ENCODE measurements around the gene MRPL32. TPM values are rescaled to one million over a fixed set of nuclear protein-coding genes. Genes with fewer than 3 reads are reported as not detected.

Gene MRPL32
- total and polyA plus RNA-seq, 8 donors = 15.9 to 158 (median 65.3) TPM

DNA sequence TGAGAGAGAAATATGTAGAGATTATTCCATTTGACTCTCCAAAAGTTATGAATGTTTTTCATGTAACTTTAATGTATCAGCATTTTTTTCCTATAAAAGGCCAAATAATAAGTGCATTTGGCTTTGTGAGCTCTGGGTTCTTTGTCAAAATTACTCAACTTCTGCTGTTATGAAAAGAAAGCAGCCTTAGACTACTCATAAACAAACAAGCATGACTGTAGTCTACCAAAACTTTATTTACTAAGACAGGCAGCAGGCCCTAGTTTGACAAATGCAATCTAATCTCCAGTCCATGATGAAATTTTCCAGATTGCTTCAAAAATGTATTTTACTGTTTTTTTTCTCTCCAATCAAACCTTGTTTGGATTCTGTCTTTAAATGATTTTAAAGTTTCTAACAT lies 46.3 kb downstream of the MRPL32 start:
- intact Hi-C loops (cut with DNase I; ENCODE audit: low total_unique reads) = no loop called here

DNA sequence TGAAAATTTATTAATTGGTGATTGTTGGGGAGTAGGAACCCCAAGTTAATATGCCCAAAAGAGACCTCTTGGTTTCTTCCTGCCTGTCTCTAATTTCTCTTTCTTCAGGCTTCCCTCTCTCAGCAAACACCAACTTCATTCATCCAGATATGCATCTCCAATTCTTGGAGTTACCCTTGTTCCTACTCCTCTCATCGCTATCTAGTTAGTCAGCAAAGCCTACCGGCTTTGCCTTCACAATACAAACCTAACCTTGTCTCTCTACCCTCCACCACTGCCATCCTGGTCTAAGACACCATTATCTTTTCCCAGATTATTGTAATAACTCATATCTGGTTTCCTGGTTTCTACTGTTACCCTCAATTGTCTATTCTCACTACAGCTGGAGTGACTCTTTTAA lies 47.9 kb downstream of the MRPL32 start:
- Histone ChIP-seq H3K36me3 (no peaks in the 10 kb centered on the region), H3K9me3 (peaks cover 0 to 14% (median 6%) of the 10 kb centered on the region in 4 donors), H3K4me3 (no peak overlapping the region), H3K4me1 (no peaks in the 10 kb centered on the region), H3K27me3 (no peaks in the 10 kb centered on the region), H3K27ac (no peak overlapping the region)
- intact Hi-C loops (cut with DNase I; ENCODE audit: low total_unique reads) = no loop called here
- TF ChIP-seq EP300 (IDR thresholded peaks at IDR 0.05) (no peak), POLR2A (IDR thresholded peaks at IDR 0.05) (no peak), POLR2AphosphoS5 (IDR thresholded peaks at IDR 0.05) (no peak)
- TF ChIP-seq, protein P1, sequence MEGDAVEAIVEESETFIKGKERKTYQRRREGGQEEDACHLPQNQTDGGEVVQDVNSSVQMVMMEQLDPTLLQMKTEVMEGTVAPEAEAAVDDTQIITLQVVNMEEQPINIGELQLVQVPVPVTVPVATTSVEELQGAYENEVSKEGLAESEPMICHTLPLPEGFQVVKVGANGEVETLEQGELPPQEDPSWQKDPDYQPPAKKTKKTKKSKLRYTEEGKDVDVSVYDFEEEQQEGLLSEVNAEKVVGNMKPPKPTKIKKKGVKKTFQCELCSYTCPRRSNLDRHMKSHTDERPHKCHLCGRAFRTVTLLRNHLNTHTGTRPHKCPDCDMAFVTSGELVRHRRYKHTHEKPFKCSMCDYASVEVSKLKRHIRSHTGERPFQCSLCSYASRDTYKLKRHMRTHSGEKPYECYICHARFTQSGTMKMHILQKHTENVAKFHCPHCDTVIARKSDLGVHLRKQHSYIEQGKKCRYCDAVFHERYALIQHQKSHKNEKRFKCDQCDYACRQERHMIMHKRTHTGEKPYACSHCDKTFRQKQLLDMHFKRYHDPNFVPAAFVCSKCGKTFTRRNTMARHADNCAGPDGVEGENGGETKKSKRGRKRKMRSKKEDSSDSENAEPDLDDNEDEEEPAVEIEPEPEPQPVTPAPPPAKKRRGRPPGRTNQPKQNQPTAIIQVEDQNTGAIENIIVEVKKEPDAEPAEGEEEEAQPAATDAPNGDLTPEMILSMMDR (IDR thresholded peaks at IDR 0.05) = no peak
- WGBS, 5 donors = 55 to 94% (median 70%) methylated on average over 2 of the region's 2 CpGs
- DNase-seq = no peak

More for the DNA sequence above, 46.3 kb downstream of the MRPL32 start:
- Histone ChIP-seq H3K9me3 (no peaks in the 10 kb centered on the region), H3K27ac (no peak overlapping the region), H3K27me3 (no peaks in the 10 kb centered on the region), H3K36me3 (no peaks in the 10 kb centered on the region), H3K4me3 (no peak overlapping the region), H3K4me1 (no peaks in the 10 kb centered on the region)
- TF ChIP-seq POLR2A (IDR thresholded peaks at IDR 0.05) = no peak
- TF ChIP-seq, protein P1 (IDR thresholded peaks at IDR 0.05) = no peak
- no peak for TF ChIP-seq EP300 (IDR thresholded peaks at IDR 0.05)
- TF ChIP-seq POLR2AphosphoS5 (IDR thresholded peaks at IDR 0.05) = no peak
- DNase-seq = peak in 1 of 2 donors; percentile 12

DNA sequence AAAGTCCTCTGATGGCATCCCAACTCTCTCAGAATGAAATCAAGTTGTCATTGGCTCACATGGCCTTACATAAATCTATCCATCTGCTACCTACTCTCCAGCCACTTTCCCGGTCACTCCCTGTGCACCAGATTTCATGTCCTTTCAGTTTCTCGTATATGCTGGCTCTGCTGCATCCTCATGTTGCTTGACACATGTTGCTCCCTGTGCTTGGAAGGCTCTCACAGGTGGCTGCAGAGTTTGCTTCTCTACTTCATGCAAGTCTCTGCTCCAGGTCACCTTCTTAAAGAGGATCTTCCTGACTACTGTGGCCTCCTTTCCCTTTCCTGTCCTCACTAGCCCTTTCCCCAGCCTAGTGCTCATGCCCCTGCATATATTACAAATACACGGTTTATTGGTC lies 48.3 kb downstream of the MRPL32 start:
- intact Hi-C loops (cut with DNase I; ENCODE audit: low total_unique reads) = no loop called here
- TF ChIP-seq POLR2A (IDR thresholded peaks at IDR 0.05) (no peak), EP300 (IDR thresholded peaks at IDR 0.05) (no peak), POLR2AphosphoS5 (IDR thresholded peaks at IDR 0.05) (no peak)
- TF ChIP-seq, protein P1 (IDR thresholded peaks at IDR 0.05) = no peak
- Histone ChIP-seq H3K4me1 (no peaks in the 10 kb centered on the region), H3K4me3 (no peak overlapping the region), H3K27me3 (no peaks in the 10 kb centered on the region), H3K36me3 (no peaks in the 10 kb centered on the region), H3K27ac (no peak overlapping the region), H3K9me3 (peaks cover 0 to 15% (median 6%) of the 10 kb centered on the region in 4 donors)
- 76 to 87% (median 80%) methylated on average over 3 of the region's 3 CpGs for WGBS, 5 donors
- no peak for DNase-seq

DNA sequence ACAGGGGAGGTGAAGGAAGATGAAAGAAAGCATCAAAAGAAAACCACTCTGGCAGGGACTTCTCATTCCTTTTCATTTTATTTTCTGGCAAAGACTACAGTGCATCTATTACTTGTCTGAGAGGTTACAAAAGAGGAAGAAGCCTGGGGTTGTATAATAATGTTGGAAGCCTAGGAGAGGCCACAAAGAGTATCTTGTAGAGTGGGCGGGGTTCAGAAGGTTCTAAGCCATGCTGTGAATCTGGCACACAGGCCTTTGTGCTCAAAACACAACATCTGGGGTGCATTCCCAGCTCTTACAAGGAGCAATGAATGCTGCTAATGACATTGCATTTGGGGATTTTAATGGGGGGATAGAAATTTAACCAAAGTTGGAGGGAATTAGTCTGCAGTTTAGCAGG lies 49.4 kb downstream of the MRPL32 start:
- intact Hi-C loops (cut with DNase I; ENCODE audit: low total_unique reads) = no loop called here
- Histone ChIP-seq H3K4me3 (no peak overlapping the region), H3K36me3 (no peaks in the 10 kb centered on the region), H3K9me3 (peaks cover 0 to 15% (median 6%) of the 10 kb centered on the region in 4 donors), H3K4me1 (no peaks in the 10 kb centered on the region), H3K27me3 (no peaks in the 10 kb centered on the region), H3K27ac (no peak overlapping the region)
- 79 to 92% (median 89%) methylated on average over 1 of the region's 1 CpG for WGBS, 5 donors
- DNase-seq = no peak
- TF ChIP-seq EP300 (IDR thresholded peaks at IDR 0.05) = no peak

DNA sequence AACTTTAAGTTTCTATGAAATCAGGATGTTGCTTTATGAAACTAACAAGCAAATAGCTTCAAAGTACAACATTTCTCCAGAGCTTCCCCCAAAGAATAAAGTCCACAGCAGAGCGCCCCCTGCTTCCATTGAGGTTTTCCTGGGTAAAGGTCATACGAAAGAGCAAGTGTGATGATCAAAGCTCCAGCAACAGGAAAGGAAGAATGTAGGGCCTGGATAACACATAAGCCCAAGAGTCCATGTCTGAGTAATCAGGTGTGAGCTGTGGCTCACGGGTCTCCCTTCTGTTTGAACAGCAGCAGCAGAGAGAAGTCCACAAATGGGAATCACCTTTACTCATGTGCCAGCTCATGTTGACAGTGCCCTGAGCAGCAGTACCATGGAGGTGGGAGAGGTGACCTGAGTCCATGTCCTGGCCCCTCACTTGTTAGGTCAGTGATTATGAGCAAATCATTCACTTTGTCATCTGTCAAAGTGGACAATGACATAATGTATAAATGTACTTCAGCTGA lies 50.5 kb downstream of the MRPL32 start:
- 63 to 86% (median 73%) methylated on average over 3 of the region's 3 CpGs for WGBS, 5 donors
- TF ChIP-seq POLR2AphosphoS5 (IDR thresholded peaks at IDR 0.05) (no peak), POLR2A (IDR thresholded peaks at IDR 0.05) (no peak), EP300 (IDR thresholded peaks at IDR 0.05) (no peak)
- TF ChIP-seq, protein P1 (IDR thresholded peaks at IDR 0.05) = no peak
- DNase-seq = no peak
- Histone ChIP-seq H3K36me3 (no peaks in the 10 kb centered on the region), H3K4me3 (no peak overlapping the region), H3K27ac (no peak overlapping the region), H3K4me1 (no peaks in the 10 kb centered on the region), H3K27me3 (no peaks in the 10 kb centered on the region), H3K9me3 (peaks cover 0 to 15% (median 6%) of the 10 kb centered on the region in 4 donors)
- intact Hi-C loops (cut with DNase I; ENCODE audit: low total_unique reads) = no loop called here
